ENCODE measurements around the gene MAEA.
"Not testable (repeated sequence)": the region's sequence is repeated elsewhere in the genome, so short reads cannot be mapped to it uniquely, and the experiment has no call there.

MAEA gene

GRCh38 chr4:1285151-1285789 lies 4.4 kb upstream of the MAEA start:
- DNase-seq = no peak

GRCh38 chr4:1285790-1286553 lies 3.7 kb upstream of the MAEA start:
- peak; percentile 37 for DNase-seq

DNA sequence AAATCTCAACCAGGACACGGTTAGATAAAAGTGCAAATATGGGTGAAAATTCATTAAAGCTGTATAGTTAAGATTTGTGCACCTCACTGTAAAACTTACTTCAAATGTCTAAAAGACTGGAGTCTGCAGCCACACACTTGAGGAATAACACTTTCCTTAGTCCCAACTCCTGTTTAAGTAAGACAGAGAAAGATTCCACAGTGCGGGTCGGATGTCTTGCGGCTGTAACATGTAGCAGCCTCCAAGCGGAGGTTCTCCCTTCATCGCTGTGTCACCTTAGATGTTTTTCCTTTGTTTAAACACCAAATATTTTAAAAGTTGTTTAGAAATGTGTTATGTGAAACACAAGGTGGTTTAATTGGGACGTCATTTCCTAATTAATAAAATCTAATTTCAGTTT lies 905 bp upstream of the MAEA start:
- no peak for DNase-seq

GRCh38 chr4:1290165-1290977 lies 680 bp downstream of the MAEA start:
- DNase-seq = peak; percentile 14

GRCh38 chr4:1291091-1291490 lies 1.4 kb downstream of the MAEA start:
- no peak for DNase-seq

DNA sequence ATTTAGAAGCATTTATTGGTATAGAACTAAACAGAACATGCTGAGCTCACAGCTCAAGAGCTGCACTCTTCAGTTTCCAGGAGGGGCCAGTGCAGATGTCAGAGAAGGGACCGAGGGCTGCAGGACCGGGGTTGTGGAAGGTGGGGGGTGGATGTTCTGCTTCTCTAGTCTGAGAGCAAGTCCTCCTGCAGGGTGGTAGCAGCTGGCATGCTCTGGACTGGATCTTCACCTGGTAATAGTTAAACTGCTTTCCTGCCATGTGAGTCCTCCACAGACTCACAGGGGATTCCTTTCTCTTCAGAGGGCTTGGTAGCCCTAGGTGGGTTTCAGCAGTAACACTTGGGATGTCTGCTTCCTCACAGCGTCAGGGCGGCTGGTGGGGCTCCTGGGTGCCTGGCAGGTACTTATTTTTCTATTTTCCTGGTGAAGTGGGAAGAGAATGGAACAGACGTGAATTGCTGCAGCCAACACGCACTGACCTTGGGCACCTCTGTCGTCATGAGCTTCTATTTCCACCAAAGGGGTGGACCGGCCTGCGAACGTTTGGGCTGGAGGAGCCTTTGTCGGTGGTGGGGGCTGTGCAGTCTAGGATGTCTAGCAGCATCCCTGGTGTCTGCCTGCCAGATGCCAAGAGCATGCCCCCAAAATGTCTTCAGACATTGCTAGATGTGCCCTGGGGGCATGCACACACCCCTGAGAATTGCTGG lies 2.5 kb downstream of the MAEA start:
- DNase-seq = no peak

DNA sequence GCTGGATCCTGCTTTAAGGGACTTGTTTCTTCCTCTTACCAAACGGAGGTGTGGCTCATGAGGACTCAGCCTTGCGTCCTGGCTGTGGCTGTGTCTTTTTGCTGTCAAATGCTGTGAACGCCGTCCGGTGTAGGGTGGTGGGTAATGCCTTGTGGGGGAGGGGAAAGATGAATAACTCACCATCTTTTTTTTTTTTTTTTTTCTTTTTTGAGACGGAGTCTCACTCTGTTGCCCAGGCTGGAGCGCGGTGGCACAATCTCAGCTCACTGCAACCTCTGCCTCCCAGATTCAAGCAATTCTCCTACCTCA lies 3.0 kb downstream of the MAEA start:
- not testable (repeated sequence) for DNase-seq

- DNase-seq = no peak
These were observed 3.8 kb downstream of the MAEA start for GRCh38 chr4:1293531-1293941.

- no peak for DNase-seq
These were observed 4.3 kb downstream of the MAEA start for GRCh38 chr4:1293991-1294390.

DNA sequence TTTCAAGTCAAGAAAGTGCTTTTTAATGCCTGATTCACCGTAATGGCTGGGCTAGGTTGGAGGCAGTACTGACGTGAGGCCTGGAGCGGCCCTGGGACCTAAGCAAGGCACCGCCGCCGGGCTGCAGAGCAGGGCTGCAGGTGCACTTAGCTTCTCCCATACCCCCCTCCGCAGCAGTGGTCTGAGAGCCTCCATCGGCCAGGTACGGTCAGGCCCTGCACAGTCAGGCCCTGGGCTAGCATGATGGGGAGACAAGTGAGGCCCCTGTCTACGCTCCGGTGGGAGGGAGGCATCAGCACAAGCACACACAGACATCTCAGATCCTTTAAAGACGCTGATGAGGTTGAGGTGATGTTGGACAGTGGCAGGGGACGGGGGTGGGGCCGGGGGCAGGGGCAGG lies 4.7 kb downstream of the MAEA start:
- no peak for DNase-seq

DNA sequence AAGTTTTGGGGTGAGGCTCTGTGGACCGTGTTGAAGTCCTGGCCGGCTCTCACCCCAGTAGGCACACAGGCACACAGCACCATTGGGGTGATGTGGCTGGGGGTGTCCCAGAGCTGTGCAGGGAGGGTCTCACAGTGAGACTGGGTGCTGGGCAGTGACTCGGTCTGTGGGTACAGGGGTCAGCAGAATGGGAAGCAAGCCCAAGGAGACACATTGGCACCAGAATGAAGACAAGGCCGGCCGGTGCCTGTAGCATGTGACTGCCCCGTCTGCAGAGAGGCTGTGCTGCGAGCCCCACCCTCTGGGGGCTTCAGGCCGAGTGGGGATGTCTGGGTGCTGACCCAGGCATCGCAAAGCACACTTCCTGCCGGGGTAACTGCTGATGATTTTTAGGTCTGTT lies 5.2 kb downstream of the MAEA start:
- no peak for DNase-seq

- DNase-seq = no peak
These were observed 5.8 kb downstream of the MAEA start for GRCh38 chr4:1295405-1296055.

DNA sequence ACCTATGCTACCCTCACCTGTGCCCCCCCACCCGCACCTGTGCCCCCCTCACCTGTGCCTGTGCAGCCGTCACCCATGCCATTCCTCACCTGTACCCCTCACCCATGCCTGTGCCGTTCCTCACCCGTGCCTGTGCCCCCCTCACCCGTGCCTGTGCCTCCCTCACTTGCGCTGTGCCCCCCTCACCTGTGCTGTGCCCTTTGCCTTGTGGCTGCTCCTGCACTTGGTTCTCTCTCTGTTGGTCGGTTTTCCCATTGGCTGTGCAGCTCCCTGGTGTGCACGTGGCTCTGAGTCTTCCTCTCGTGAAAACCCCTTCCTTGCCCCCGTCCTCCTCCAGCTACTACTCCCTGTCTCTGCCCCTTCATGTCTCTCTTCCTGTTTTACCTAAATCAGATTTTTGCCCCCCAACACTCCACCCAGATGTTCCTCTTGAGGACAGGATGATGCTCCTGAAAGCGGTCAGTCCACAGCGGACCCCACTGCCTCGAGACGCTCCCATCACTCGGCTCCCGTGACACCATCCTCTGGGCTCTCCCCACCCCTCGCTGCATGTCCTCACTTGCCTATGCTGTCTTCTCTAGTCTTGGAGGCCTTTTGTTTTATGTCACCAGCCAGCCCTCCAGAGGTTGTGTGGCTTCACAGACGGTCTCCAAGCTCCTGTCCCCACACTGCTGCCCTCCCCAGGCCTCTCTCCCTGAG lies 6.8 kb downstream of the MAEA start:
- no peak for DNase-seq

- no peak for DNase-seq
These were observed 7.3 kb downstream of the MAEA start for GRCh38 chr4:1297023-1297395.

GRCh38 chr4:1297456-1298325 lies 8.0 kb downstream of the MAEA start:
- DNase-seq = no peak

GRCh38 chr4:1298461-1298860 lies 8.8 kb downstream of the MAEA start:
- DNase-seq = no peak

DNA sequence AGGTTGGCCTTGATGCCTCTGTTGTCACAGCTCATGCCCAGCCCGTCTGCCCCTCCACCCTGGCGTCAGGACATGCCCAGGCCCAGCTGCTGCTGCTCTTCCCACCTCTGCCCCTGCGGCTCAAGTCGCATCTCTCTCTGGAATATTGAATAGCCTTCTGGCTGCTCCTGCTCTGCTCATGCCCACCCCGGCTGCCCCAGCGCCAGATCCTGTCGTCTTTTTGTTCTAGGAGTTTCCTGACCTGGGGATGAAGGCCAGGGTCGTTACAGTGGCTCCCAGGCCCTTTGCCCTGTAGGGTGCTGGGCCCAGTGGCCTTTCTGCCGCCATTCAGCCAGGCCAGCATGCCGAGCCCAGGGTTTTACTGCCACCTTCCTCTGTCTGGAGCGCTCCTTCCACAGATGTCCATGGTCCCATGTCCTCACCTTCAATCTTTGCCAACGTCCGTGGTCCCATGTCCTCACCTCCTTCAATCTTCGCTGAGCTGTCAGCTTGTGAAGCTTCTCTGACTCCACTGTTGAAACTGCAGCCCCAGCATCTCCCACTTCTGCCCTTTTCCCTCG lies 9.7 kb downstream of the MAEA start:
- DNase-seq = no peak

- peak; percentile 32 for DNase-seq
These were observed 11.1 kb downstream of the MAEA start for GRCh38 chr4:1300466-1301455.

- no peak for DNase-seq
These were observed 12.5 kb downstream of the MAEA start for GRCh38 chr4:1302159-1302558.

DNA sequence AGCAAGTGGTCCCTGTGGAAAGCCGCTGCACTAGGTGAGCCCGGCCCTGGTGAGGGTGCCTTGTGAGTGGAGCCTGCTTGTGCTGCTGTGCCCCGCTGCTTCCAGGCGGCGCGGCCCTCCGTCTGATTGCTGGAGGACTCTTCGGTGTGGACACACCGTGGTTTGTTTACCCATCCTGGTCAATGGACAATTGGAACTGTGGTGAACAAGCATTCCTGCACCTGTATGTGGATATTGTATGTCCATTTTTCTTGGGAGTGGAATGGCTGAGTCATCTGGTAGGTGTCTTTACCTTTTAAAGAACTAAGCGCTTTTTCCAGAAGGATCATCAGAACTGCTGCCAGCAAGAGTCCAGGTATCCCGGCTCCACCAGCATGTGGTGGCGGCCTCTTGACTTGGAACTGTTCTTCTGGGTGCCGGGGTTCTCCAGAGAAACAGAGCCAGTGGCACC lies 15.6 kb downstream of the MAEA start:
- no peak for DNase-seq
